IMR-90 (cell line): ENCODE results near the gene LSM6. TPM values are rescaled to one million over a fixed set of nuclear protein-coding genes. Genes with fewer than 3 reads are reported as not detected.

Experiments used
- ATAC-seq: fragments of 200-7000 bp; cut with Tn5 transposase; 2 replicates; pipeline ENCODE4 v1.9.1; 2020; ENCODE audit warnings: low read depth, mild to moderate bottlenecking, moderate library complexity
- BruUV-seq: library from RNA; stranded (reverse); fragments of 400-500 nt; replicated peaks from 2 replicates; lab custom pipeline; 2021; lab: Mats Ljungman, UMichigan
- CTCF ChIA-PET: fragments of 300-600 bp; formaldehyde crosslinking; extraction: SDS; loops from one replicate; lab custom pipeline; 2021; ENCODE audit warnings: antibody characterized with exemption; lab: Yijun Ruan, JAX
- POLR2A ChIA-PET: fragments of 300-600 bp; sonication (Branson Sonifier 250); formaldehyde crosslinking; loops from one replicate; lab custom pipeline; 2022; ENCODE audit warnings: antibody characterized with exemption; ENCODE audit not compliant: unreplicated experiment; lab: Charles Lee
- DNase-seq: peaks from one replicate; pipeline ENCODE4 v3.0.0; 2013
- H2AFZ ChIP-seq: replicated peaks from 2 replicates; pipeline ENCODE3; 2013; ENCODE audit warnings: low read length, mild to moderate bottlenecking; ENCODE audit not compliant: poor library complexity
- H2AK5ac ChIP-seq: 2 replicates; pipeline ENCODE4 v1.6.1; 2013; ENCODE audit warnings: low read depth, low read length, inconsistent platforms
- H2AK9ac ChIP-seq: replicated peaks from 2 replicates; pipeline ENCODE3; 2013; ENCODE audit warnings: mild to moderate bottlenecking, low read depth, low read length, moderate library complexity; ENCODE audit not compliant: poor library complexity
- H2BK120ac ChIP-seq: 2 replicates; pipeline ENCODE4 v1.6.1; 2013; ENCODE audit warnings: low read depth, low read length, inconsistent platforms
- H2BK15ac ChIP-seq: 3 replicates; pipeline ENCODE4 v1.6.1; 2013; ENCODE audit warnings: low read depth, low read length, inconsistent platforms
- H2BK20ac ChIP-seq: 2 replicates; pipeline ENCODE4 v1.6.1; 2013; ENCODE audit warnings: low read depth, mild to moderate bottlenecking, inconsistent platforms, low read length, moderate library complexity
- H2BK5ac ChIP-seq: 2 replicates; pipeline ENCODE4 v1.6.1; 2013; ENCODE audit warnings: mild to moderate bottlenecking, low read depth, low read length, inconsistent platforms; ENCODE audit not compliant: poor library complexity, severe bottlenecking
- H3K14ac ChIP-seq: replicated peaks from 2 replicates; pipeline ENCODE4 v1.6.1; 2013; ENCODE audit warnings: low read depth, low read length, inconsistent platforms
- H3K18ac ChIP-seq: 2 replicates; pipeline ENCODE4 v1.6.1; 2013; ENCODE audit warnings: low read depth, low read length, control low read depth
- H3K23ac ChIP-seq: 2 replicates; pipeline ENCODE4 v1.6.1; 2013; ENCODE audit warnings: low read depth, low read length, inconsistent platforms
- H3K27ac ChIP-seq: 2 replicates; pipeline ENCODE4 v1.5.1; 2013; ENCODE audit warnings: mild to moderate bottlenecking, control low read depth, low read length; ENCODE audit not compliant: insufficient read depth
- H3K27me3 ChIP-seq: 2 replicates; pipeline ENCODE4 v1.6.1; 2013; ENCODE audit warnings: low read length; ENCODE audit not compliant: control insufficient read depth, insufficient read depth
- H3K36me3 ChIP-seq: 2 replicates; pipeline ENCODE4 v1.6.1; 2013; ENCODE audit warnings: low read length, mixed read lengths; ENCODE audit not compliant: control insufficient read depth, insufficient read depth
- H3K4ac ChIP-seq: 2 replicates; pipeline ENCODE4 v1.6.1; 2013; ENCODE audit warnings: low read depth, low read length, inconsistent platforms
- H3K4me1 ChIP-seq: 2 replicates; pipeline ENCODE4 v1.6.1; 2013; ENCODE audit warnings: low read length, mixed read lengths; ENCODE audit not compliant: control insufficient read depth, insufficient read depth
- H3K4me2 ChIP-seq: 2 replicates; pipeline ENCODE4 v1.6.1; 2013; ENCODE audit warnings: low read depth, mild to moderate bottlenecking, control low read depth, low read length, moderate library complexity
- H3K4me3 ChIP-seq: 2 replicates; pipeline ENCODE4 v1.5.1; 2013; ENCODE audit warnings: low read depth, mild to moderate bottlenecking, control low read depth, low read length, moderate library complexity; ENCODE audit not compliant: insufficient read depth
- H3K56ac ChIP-seq: 2 replicates; pipeline ENCODE4 v1.6.1; 2013; ENCODE audit warnings: low read length, inconsistent platforms; ENCODE audit not compliant: insufficient read depth; ENCODE audit errors: extremely low read depth
- H3K79me1 ChIP-seq, 2 experiments: 2 replicates each; pipeline ENCODE4 v1.6.1; 2013; ENCODE audit warnings: low read length in 2 of 2, inconsistent platforms in 1 of 2, low read depth in 1 of 2
- H3K9ac ChIP-seq: 2 replicates; pipeline ENCODE4 v1.6.1; 2013; ENCODE audit warnings: low read depth, low read length, control low read depth
- H3K9me1 ChIP-seq: 2 replicates; pipeline ENCODE4 v1.6.1; 2013; ENCODE audit warnings: low read length, inconsistent platforms; ENCODE audit not compliant: insufficient read depth
- H3K9me3 ChIP-seq: 2 replicates; pipeline ENCODE4 v1.6.1; 2013; ENCODE audit warnings: low read length; ENCODE audit not compliant: control insufficient read depth, insufficient read depth
- H4K20me1 ChIP-seq: 2 replicates; pipeline ENCODE4 v1.6.1; 2013; ENCODE audit warnings: low read length, inconsistent platforms; ENCODE audit not compliant: insufficient read depth
- H4K5ac ChIP-seq: 2 replicates; pipeline ENCODE4 v1.6.1; 2013; ENCODE audit warnings: mild to moderate bottlenecking, low read depth, low read length, control low read depth
- H4K8ac ChIP-seq, 2 experiments: 2 replicates each; pipeline ENCODE4 v1.6.1; 2013; ENCODE audit warnings: low read depth in 2 of 2, low read length in 2 of 2, control low read depth in 1 of 2, inconsistent platforms in 1 of 2
- H4K91ac ChIP-seq: 2 replicates; pipeline ENCODE4 v1.6.1; 2013; ENCODE audit warnings: low read depth, low read length, inconsistent platforms; ENCODE audit not compliant: insufficient read depth
- BHLHE40 ChIP-seq: fragments of 150-350 bp; IDR thresholded peaks from 2 replicates; pipeline ENCODE4 v1.6.1; 2016; ENCODE audit warnings: mild to moderate bottlenecking, low read depth, low read length
- CEBPB ChIP-seq: IDR thresholded peaks from 2 replicates; pipeline ENCODE4 v1.6.1; 2012; ENCODE audit warnings: low read depth, low read length, improper control_type of control experiment
- CHD1 ChIP-seq: IDR thresholded peaks from 2 replicates; pipeline ENCODE4 v1.6.1; 2012; ENCODE audit warnings: low read depth, low read length, improper control_type of control experiment
- FOS ChIP-seq: fragments of 150-350 bp; IDR thresholded peaks from 2 replicates; pipeline ENCODE4 v1.6.1; 2016; ENCODE audit warnings: low read depth, low read length
- MAFK ChIP-seq: IDR thresholded peaks from 2 replicates; pipeline ENCODE4 v1.6.1; 2012; ENCODE audit warnings: low read depth, low read length, improper control_type of control experiment
- MAZ ChIP-seq: IDR thresholded peaks from 2 replicates; pipeline ENCODE4 v1.6.1; 2012; ENCODE audit warnings: low read depth, mild to moderate bottlenecking, low read length, improper control_type of control experiment, moderate library complexity, borderline replicate concordance
- MXI1 ChIP-seq: IDR thresholded peaks from 2 replicates; pipeline ENCODE4 v1.6.1; 2012; ENCODE audit warnings: low read depth, mild to moderate bottlenecking, low read length, moderate library complexity, borderline replicate concordance
- NFE2L2 ChIP-seq: fragments of 150-350 bp; IDR thresholded peaks from 2 replicates; pipeline ENCODE4 v1.6.1; 2016; ENCODE audit warnings: low read depth, mild to moderate bottlenecking, low read length
- POLR2A ChIP-seq: IDR thresholded peaks from 2 replicates; pipeline ENCODE4 v1.6.1; 2012; ENCODE audit warnings: mild to moderate bottlenecking, low read depth, low read length
- RAD21 ChIP-seq: IDR thresholded peaks from 2 replicates; pipeline ENCODE4 v1.6.1; 2012; ENCODE audit warnings: low read length, improper control_type of control experiment
- RCOR1 ChIP-seq: IDR thresholded peaks from 2 replicates; pipeline ENCODE4 v1.6.1; 2012; ENCODE audit warnings: mild to moderate bottlenecking, low read length, improper control_type of control experiment; ENCODE audit not compliant: insufficient replicate concordance
- RFX5 ChIP-seq: IDR thresholded peaks from 2 replicates; pipeline ENCODE4 v1.8.0; 2012; ENCODE audit warnings: low read depth, mild to moderate bottlenecking, low read length, moderate library complexity
- SMC3 ChIP-seq: fragments of 150-350 bp; IDR thresholded peaks from 2 replicates; pipeline ENCODE4 v1.6.1; 2016; ENCODE audit warnings: low read depth, mild to moderate bottlenecking, antibody characterized with exemption, low read length, moderate library complexity
- WGBS, 2 experiments: methylation state at CpG; one replicate each; pipeline versions ENCODE4 v1.1.5 to v1.1.7; 2013; ENCODE audit warnings: missing lambda C conversion rate in 2 of 2; ENCODE audit not compliant: insufficient read length in 1 of 2; ENCODE audit errors: extremely low coverage in 2 of 2; 5-methylcytosine and 5-hydroxymethylcytosine counted together
- dilution Hi-C: fragments of 300-500 bp; cut with HindIII; formaldehyde crosslinking; loops from one replicate; pipeline ENCODE4 v1.14.3; 2018; ENCODE audit warnings: low sequenced_read_pairs; ENCODE audit not compliant: unreplicated experiment
- in situ Hi-C: fragments of 300-500 bp; cut with MboI; formaldehyde crosslinking; loops from 3 replicates; pipeline ENCODE4 v1.14.3; 2019; ENCODE audit warnings: low sequenced_read_pairs, inconsistent platforms, mixed read lengths
- intact Hi-C: fragments of 100-400 bp; cut with micrococcal nuclease; formaldehyde crosslinking; loops from 2 replicates; pipeline ENCODE4 v1.10.0; 2022
- polyA plus RNA-seq, 3 experiments: library from polyadenylated mRNA; depleted of rRNA; stranded (reverse); fragments of >200 nt; gene quantifications; 2 replicates each; pipeline ENCODE4 v1.2.3, GENCODE V29; 2012; ENCODE audit warnings: low replicate concordance in 1 of 3
- total RNA-seq: library from RNA; depleted of rRNA; stranded (reverse); fragments of >200 nt; gene quantifications from 2 replicates; pipeline ENCODE4 v1.2.3, GENCODE V29; 2012
- TF ChIP-seq, protein P1 (sequence below): fragments of 150-350 bp; IDR thresholded peaks from 2 replicates; pipeline ENCODE4 v1.6.1; 2017; ENCODE audit warnings: mild to moderate bottlenecking, antibody characterized with exemption, low read length, low read depth
- TF ChIP-seq, protein P2 (sequence below): fragments of 150-350 bp; IDR thresholded peaks from 2 replicates; pipeline ENCODE4 v1.6.1; 2016; ENCODE audit warnings: low read depth, mild to moderate bottlenecking, low read length, moderate library complexity, borderline replicate concordance
- TF ChIP-seq, protein P3 (sequence below): conservative IDR thresholded peaks from 2 replicates; pipeline ENCODE4 v1.5.1; 2012; ENCODE audit warnings: mild to moderate bottlenecking, low read depth, low read length, improper control_type of control experiment

The LSM6 gene
- total and polyA plus RNA-seq, 2 of the 4 experiments (the other 2 are of a cell fraction) = 13.4 to 17.4 TPM

DNA sequence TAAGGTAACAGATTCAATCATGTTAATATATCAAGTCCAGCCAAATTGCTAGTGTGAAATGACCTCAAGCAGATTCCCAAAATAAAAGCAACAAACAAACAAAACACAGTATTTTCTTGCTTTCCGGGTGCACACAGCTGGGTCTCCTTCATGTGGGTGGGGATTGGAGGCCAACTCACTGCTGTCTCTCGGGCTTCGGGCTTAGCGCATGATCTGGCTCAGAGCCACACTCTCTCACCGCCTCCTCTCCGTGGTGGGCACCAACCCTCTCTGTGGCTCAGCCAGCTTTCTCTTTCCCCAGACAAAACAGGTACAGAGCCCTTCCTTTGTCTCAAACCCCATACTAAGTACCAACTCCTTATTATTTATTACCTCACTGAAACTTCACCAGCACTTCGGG is 35.9 kb downstream of the LSM6 start:
- H3K27me3 ChIP-seq = peaks cover 12% of the 10 kb centered on the region
- no peaks in the 10 kb centered on the region for H4K20me1 ChIP-seq
- no peak overlapping the region for H2BK15ac ChIP-seq
- no peak overlapping the region for H3K9ac ChIP-seq
- no peak overlapping the region for H3K27ac ChIP-seq
- no peaks in the 10 kb centered on the region for H3K36me3 ChIP-seq
- no peak overlapping the region for H3K4me3 ChIP-seq
- H3K18ac ChIP-seq = no peak overlapping the region
- no peak overlapping the region for H3K4me2 ChIP-seq
- H3K14ac ChIP-seq = no peak overlapping the region
- intact Hi-C loops (no loop called here), in situ Hi-C loops (no loop called here), dilution Hi-C loops (no loop called here)
- no peak overlapping the region for H3K4ac ChIP-seq
- CTCF ChIA-PET = no interaction called here
- BruUV-seq = no TSS peak
- H2BK120ac ChIP-seq = no peak overlapping the region
- no peaks in the 10 kb centered on the region for H3K4me1 ChIP-seq
- no CpG with 5 or more reads among the region's 7 CpGs for WGBS, 2 experiments
- no peaks in the 10 kb centered on the region for H3K79me1 ChIP-seq
- no peak overlapping the region for H3K56ac ChIP-seq
- no peak overlapping the region for H2AK9ac ChIP-seq
- no peak overlapping the region for H4K8ac ChIP-seq
- no peak overlapping the region for H3K23ac ChIP-seq
- no peak overlapping the region for H4K91ac ChIP-seq
- H2AK5ac ChIP-seq = no peak overlapping the region
- POLR2A ChIA-PET = no interaction called here
- no peak overlapping the region for H2BK20ac ChIP-seq
- DNase-seq (no peak), ATAC-seq (no peak)
- TF ChIP-seq SMC3 (no peak), MAZ (no peak), RCOR1 (no peak), MAFK (no peak), POLR2A (no peak), CHD1 (no peak), CEBPB (no peak), FOS (no peak), MXI1 (no peak), NFE2L2 (no peak), RAD21 (no peak), RFX5 (no peak), BHLHE40 (no peak)
- TF ChIP-seq, protein P1, sequence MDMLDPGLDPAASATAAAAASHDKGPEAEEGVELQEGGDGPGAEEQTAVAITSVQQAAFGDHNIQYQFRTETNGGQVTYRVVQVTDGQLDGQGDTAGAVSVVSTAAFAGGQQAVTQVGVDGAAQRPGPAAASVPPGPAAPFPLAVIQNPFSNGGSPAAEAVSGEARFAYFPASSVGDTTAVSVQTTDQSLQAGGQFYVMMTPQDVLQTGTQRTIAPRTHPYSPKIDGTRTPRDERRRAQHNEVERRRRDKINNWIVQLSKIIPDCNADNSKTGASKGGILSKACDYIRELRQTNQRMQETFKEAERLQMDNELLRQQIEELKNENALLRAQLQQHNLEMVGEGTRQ = no peak
- TF ChIP-seq, protein P2, sequence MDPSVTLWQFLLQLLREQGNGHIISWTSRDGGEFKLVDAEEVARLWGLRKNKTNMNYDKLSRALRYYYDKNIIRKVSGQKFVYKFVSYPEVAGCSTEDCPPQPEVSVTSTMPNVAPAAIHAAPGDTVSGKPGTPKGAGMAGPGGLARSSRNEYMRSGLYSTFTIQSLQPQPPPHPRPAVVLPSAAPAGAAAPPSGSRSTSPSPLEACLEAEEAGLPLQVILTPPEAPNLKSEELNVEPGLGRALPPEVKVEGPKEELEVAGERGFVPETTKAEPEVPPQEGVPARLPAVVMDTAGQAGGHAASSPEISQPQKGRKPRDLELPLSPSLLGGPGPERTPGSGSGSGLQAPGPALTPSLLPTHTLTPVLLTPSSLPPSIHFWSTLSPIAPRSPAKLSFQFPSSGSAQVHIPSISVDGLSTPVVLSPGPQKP = no peak
- TF ChIP-seq, protein P3, sequence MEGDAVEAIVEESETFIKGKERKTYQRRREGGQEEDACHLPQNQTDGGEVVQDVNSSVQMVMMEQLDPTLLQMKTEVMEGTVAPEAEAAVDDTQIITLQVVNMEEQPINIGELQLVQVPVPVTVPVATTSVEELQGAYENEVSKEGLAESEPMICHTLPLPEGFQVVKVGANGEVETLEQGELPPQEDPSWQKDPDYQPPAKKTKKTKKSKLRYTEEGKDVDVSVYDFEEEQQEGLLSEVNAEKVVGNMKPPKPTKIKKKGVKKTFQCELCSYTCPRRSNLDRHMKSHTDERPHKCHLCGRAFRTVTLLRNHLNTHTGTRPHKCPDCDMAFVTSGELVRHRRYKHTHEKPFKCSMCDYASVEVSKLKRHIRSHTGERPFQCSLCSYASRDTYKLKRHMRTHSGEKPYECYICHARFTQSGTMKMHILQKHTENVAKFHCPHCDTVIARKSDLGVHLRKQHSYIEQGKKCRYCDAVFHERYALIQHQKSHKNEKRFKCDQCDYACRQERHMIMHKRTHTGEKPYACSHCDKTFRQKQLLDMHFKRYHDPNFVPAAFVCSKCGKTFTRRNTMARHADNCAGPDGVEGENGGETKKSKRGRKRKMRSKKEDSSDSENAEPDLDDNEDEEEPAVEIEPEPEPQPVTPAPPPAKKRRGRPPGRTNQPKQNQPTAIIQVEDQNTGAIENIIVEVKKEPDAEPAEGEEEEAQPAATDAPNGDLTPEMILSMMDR = no peak
- no peak overlapping the region for H2AFZ ChIP-seq
- no peak overlapping the region for H4K5ac ChIP-seq
- no peaks in the 10 kb centered on the region for H3K9me1 ChIP-seq
- H2BK5ac ChIP-seq = no peak overlapping the region
- H3K9me3 ChIP-seq = no peaks in the 10 kb centered on the region
